NCI-H446 (cell line): Measurements from ENCODE around the gene POLR3G.

Experiments used
- DNase-seq, 2 experiments: peaks; one replicate each; lab custom pipeline; 2025; lab: John Stamatoyannopoulos, UW

The POLR3G gene, protein sequence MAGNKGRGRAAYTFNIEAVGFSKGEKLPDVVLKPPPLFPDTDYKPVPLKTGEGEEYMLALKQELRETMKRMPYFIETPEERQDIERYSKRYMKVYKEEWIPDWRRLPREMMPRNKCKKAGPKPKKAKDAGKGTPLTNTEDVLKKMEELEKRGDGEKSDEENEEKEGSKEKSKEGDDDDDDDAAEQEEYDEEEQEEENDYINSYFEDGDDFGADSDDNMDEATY

DNA sequence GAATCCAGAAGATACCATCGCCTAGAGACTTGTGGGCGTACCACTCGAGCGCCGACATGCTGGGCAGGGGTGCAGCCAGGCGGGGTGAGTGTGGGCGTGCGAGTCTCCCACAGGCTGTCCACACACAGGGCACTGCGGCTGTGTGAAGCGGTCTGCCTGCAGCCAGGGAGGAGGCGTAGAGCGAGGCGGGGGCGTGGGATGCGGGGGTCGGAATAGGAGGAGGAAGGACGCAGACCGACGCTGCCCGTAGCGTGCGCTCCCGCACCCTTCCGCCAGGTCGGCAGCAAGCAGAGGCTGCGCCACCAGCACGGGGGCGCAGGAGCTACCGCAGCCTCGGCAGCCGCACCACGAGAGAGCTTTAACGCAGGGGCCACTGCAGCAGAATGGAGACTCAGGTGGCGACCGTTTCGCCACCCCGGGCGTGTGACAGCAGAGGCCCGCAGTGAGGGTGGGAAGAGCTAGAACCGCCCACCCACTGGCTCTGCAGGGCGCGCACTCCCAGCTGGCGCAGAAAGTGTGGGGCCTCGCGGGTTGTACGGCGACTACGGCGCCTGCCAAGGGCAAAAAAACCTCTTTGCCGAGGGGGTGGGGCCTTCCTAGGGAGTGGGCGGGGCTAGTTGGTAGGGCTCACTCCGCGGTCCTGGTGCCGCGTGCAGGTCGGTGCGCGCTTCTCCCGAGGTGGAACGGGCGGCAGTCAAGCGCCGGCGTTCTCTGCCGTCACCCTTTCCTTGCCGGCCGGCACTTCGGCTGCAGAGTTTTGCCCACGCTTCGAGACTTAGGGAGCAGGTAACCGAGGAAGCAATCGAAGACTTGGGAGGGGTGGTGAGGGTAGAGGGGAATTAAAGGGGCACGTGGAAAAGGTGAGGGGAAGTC lies at the start of gene POLR3G, which contains the start of gene MBLAC2:
Gene POLR3G (plus strand): TSS at position 630 of the 873 bp plus-strand sequence. CDS start 10,704 bp downstream, outside the sequence.
Gene MBLAC2 (minus strand): TSS at position 537 of the 873 bp plus-strand sequence. CDS start 479 bp downstream, at position 58.
- DNase-seq = peak; percentile 81 to 94

DNA sequence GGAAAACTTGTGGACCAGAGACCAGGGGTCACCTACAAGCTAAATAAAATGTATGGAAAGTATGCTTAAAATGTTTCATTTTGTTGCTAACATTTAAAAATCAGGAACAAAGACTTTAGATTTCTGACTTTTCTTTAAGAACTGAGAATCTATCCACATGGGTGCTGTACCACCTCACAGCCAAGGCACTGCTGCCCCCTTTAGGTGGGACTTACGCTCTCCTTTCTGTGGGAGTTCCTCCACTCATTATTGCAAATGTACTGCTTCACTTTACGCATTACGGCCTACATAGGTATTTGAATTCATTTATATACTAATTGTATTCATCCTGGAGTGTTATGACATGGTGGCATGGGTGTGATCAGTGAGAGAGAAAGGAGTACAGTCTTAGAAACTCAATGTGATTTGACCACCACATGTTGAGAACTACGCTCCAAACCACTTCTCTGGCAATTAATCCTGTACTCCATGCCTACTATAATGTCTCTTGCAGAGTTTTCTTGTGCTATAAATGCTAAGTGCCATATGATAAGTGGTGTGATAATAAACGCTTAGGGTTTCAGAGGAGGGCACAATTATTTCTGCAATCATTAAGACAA lies 40.4 kb upstream of the POLR3G start:
- DNase-seq = peak; percentile 14 to 53

DNA sequence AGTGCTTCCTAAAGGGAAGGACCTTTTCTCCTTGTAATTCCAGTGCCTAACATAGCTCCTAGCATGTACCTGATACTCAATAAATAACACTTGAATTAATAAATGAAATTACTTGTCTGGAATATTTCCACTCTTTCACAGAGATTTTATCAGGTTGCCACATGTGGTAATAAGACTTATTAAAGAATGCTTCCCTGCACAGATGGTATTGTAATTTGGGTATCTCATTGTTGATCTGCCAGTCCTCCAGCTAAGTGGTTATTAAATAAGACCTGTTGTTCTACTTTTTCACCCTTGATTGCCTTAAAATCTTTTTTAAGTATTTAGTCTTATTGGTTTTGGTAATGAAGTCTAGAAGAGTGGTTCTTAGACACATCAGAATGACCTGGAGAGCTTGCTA lies 37.0 kb upstream of the POLR3G start:
- no peak for DNase-seq

DNA sequence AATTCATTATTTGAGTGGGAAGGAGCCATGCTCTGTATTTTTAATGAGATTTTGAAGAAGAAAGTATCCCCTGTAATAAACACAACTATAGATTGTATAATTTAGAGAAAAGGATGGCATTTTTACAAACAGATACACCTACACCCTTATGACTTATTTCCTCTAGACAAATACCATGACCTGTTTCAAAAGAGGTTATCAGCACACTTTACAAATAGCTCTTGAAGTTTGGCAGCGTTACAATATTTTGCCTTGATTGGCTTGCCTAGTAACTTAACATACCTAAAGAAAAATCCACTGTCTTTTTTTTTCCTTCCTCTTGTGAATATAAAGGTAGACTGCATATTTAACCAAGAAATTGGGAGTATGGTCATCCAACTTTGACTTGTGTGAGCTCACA lies 36.6 kb upstream of the POLR3G start:
- DNase-seq = no peak

DNA sequence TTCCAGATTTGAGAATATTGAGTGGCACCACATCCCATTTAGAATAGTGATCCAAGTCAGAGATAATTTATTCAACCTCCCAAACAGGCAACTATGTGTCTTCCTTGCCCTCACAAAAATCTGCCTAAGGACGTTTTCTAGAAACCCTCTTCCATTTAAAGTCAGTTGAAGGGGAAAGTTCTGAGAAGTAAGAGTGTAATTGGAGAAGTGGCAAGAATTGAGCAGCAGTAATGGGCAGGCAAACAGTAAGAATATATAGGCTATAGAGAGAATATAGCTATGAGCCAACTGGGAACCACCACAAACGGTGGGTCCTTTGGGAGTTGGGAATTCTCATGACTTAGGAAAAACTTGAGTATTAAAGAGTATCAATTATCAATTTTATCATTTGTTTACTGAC lies 34.0 kb upstream of the POLR3G start:
- DNase-seq = no peak

DNA sequence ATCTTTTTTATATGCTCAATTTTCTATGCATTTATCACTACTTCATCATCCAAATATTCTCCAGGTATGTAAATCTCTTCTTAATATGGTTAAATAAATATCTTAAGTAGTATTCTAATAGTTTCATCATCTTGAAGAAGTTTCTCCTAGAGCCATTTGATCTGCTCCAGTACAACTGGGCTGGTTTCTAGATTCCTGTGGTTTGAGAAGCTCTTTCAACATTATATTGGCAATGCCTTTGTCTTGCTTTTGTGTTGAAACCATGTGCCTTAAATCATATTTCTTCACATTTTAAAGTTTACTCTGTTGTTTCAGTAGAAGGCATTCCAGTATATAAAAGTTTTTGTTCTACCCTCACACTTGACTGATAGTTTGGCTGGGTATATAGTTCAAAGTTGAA lies 27.7 kb upstream of the POLR3G start:
- DNase-seq = no peak

DNA sequence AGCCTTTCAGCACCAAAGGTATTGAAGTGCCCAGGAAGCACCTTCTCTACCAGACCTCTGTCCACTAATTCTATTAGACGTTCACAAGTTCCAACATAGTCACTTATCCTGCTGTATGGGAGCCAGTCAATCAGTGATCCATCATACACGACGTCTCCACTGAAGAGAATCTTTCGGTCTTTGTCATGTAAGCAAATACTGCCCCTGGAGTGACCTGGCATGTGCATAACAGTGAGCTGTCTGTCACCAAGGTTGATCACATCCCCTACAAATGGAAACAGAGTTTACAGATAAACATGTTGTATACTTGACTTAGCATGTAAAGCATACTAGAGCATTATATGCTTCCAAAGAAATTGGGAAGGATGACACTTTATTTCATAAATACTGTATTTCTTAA lies 13.4 kb upstream of the POLR3G start:
- DNase-seq = no peak

DNA sequence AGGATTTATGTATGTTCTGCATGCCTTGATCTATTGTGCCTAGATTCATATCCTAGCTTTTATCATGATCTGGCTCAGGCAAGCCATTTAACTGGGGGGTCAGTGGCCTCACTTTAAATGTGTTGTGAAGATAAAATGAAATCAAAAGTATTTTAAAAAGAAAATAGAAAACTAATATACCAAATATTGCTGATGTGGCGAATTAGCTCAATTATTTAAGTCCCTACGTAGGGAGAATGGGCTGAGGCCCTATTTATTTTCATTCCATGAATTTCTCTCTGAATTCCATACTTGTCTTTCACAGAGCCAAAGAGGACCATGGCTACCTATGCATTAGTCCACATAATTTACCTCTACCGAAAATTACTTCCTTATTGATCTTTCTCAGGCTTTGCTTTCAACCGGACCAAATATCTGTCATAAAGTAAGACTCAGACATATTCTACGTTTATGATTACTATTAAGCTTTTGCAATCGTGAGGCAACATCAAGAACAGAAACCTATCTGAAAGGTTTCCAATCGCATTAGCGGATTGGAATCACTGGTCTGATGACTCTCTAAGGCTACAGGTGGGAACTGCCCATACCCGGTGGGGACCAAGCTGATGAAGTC lies 1.8 kb upstream of the POLR3G start:
- no peak for DNase-seq

DNA sequence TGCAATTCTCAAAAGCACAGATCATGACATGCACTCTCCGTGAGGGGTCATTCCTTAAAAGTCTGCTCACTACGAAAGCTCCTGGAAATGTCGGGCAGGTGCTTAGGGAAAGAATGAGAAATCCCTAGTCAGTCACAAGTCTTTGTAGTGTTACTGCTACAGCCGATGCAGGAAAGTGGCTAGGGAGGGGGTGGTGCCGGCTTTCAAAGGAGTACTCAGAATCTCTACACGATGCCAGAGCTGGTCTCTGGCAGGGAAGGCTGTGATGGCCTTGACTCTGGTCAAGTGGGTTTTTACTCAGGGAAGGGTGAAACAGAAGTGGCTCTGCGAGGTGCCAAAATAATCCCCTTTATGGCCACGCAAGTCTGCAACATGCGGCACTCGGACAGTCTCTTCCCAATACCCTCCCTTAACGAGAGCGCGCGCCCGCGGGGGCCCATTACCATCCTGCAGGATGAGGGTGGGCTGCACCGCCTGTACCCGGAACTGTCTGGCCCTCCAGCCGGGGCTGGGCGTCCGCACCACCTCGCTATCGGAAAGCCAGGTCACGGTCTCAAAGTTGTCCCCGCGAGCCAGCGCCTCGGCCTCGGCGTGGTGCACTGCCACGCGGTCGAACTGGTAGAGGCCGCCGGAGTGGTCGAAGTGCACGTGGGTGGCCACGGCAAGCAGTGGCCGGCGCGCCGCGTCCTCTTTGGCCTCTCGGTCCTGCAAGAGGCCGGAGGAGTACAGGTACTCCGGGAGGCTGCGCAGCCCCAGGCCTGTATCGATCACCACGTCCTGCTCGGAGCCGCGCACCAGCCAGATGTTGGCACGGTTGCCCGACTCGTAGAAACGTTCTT lies 1.0 kb upstream of the POLR3G start:
- DNase-seq = peak in 1 of 2 experiments; percentile 38

DNA sequence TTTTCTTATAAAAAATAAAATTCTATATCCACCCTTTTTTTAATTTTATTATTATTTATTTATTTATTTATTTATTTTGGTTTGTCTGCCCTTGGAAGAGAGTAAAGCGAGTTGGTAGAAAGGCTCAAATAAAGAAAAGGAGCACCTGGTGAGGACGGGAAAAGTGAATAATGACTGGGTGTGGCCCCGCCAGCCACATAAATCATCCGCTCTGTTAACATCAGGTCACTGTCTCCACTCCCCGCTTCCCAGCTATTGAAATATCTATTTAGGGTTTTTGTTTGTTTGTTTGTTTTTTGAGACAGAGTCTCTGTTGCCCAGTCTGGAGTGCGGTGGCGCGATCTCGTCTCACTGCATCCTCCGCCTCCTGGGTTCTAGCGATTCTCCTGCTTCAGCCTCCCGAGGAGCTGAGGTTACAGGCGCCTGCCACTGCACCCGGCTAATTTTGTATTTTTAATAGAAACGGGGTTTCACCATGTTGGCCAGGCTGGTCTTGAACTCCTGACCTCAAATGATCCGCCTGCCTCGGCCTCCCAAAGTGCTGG lies 844 bp downstream of the POLR3G start:
- no peak for DNase-seq

DNA sequence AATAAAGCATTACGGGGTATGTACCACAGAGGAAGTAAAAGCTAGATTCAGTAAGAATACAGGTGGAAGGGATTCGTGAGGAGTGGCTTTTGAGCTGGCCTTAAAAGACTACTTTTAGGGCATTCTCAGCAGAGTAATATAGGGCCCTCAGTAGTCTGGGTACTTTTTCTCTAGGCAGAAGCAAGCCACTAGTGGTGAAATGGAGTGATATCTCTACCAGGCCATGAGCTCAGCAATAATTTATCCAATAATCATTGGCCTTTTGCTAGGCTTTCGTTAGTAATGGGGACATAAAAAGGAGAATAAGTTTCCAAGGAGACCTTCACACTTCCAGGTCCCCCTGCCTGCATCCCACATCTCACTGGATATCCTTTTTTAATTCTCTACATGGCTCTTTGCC lies 1.7 kb downstream of the POLR3G start:
- DNase-seq = no peak

DNA sequence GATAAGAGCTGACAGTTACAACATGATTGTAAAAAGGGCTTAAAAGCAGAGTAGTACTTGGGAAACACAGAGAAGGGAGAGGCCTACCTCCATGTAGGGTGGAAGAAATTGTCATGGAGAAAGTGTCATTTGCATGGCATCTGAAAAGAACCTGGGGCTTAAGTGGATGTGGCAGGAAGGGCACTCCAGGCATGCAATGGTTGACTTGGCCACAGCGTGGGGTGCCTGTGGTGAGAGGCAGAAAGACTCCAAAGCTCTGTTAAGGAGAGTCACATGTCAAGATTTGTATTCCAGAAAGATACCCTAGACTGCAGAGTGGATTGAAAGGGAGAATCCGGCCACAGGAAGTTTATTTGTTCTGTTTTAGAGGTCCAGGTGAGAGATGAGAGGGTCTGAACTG lies 2.4 kb downstream of the POLR3G start:
- DNase-seq = no peak

DNA sequence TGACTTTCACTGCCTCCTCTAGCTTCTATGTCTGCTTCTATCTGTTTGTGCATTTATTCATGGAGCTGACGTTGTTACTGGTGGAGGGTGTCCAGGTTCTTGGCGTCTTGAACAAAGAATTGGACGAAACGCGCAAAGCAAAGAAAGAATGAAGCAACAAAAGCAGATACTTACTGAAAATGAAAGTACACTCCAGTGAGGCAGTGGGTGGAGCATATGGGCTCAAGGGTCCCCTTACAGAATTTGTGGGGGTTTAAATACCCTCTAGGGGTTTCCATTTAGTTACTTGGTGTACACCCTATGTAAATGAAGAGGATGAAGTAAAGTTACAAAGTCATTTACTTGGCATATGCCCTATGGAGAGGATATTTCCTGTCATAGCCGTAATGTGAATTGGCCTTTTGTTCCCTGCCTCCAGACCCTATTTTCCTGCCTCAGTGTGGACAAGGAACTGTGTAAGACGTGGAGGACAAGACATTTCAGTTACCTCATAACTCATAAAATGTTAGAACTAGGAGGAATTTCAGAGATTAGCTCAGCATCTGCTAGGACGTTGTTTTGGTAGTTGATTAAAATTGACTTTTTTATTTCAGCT lies 3.1 kb downstream of the POLR3G start:
- no peak for DNase-seq

DNA sequence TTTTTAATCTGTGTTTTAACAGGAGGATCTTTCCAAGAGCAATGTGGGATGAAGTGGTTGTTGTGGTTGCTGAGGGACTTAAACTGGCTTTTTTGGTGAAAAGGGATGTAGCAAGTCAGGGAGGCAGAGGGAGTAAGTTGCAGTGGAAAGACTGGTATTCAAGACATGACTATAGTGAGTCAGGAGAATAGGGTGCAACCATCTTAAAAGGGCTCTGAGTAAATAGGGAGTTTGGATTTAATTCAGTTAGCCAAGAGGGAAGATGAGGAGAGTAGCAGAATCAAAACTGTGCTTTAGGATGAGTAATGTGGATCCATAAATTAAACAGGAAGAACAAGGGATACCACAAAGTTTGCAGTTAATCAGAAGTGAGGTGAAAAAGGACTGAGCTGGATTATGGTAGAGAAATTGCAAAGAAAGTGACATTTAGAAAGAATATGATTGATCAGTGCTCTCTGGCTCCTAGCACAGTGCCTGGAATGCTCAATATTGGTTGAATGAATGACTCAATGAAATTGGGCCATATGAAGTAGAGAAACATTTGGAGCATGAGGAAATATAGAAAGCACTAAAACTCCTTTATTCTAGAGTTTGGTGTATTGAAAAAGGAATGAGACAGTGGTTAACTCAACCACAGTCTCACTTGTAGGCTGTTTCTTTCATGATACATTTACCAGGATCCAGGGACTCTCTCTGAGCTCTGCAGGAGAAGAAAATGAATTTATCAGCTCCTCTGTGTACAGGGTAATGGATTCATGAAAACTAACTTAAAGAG lies 5.1 kb downstream of the POLR3G start:
- no peak for DNase-seq

DNA sequence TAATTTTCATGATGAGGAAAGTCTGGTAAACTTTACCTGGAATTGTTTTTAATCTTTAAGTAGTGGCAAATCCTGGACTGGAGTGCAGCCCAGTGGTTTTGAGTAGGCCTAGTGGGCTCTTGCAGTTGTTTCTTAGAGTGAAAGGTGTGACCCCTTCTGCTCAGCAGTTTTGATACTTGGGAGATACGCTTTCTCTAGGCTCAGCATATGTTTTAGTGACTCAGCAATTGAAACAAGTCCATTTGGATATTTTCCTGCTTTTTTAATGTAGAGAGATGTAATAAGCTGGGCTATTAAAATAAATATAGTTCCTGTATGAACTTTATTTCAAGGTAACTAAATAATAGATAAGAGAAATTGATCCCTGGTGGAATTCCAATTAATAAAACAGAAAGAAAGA lies 6.0 kb downstream of the POLR3G start:
- no peak for DNase-seq

DNA sequence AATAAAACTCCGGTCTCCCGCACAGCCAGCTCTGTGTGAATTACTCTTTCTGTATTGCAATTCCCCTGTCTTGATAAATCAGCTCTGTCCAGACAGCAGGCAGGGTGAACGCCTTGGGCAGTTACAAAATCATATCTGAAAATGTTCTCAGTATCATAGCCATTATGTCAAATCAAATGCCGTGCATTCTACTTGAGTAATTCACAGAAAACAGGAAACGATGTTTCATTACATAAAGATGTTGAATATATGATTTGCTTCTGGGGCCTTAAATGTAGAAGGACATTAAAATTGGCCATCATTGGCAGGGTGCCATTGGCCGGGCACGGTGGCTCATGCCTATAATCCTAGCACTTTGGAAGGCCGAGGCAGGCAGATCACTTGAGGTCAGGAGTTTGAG lies 8.5 kb downstream of the POLR3G start:
- DNase-seq = no peak

DNA sequence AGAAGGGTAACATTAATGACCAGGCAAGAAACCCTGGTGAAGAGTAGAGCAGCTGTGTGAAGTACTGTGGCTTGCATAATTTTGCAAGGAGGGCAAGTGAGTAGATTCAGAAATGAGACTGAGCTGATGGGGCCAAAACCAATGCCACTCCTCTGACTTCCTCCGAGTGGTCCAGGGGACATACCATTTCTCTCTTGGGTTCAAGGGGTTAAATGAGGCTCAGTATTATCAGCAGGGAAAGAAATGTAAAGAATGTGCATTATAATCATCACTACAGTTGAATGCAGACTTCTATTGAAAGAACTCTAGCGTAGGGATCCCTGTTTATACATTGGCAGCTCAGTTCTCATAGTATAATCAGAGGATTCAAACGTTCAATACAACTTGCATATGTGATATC lies 9.9 kb downstream of the POLR3G start:
- no peak for DNase-seq

DNA sequence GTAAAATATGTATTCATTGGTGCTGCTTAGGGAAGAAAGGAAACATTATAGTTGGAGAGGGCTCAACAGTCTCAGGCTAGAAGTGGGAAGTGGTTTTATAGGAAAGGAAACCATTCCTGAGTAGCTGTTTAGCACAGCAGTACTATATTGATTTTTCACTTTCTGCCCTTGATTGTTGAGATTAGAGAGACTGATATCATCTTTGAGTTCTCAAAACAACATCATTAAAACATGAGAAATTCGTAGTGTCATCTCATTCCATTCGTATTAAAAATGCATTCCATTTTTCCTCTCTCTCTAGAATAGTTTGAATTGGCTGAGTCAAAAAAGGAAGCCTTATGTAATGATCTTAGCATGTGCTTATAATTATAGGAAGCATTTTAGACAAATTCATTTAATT lies 14.1 kb downstream of the POLR3G start:
- no peak for DNase-seq

DNA sequence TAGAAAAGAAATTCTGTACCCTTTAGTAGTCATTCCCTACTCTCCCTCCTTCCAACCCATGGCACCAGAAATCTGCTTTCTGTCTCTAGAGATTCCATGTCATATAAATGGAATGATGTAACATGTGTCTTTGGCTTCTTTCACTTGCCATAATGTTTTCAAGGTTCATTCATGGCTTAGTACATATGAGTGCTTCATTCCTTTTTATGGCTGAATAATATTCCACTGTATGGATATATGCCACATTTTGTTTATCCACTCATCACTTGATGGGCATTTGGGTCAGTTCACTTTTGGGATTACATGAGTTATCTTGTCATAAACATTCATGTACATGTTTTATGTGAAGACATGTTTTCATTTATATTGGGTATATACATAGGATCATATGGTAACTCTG lies 19.4 kb downstream of the POLR3G start:
- no peak for DNase-seq

DNA sequence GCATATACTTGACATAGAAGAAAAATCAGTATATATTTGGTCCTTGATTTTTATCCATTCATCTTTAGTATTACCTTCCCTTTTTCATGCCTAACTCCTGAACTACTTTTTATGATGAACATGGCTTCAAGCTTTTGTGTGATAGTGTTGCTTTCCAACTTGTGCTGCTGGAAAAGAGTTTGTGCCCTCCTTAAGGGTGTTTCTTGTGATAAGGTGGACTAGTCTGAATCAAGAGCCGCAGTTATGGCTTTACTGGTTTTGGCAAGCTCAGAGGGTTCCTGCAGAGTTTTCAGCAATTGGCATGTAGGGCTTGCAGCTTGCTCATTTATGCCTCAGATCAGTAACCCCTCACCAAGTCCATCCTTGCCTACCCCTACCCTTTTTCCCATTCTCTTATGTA lies 20.5 kb downstream of the POLR3G start:
- no peak for DNase-seq
